Left ventricle myocardium inferior (tissue), 1 donor: ENCODE data around the gene ASIC2. TPM values are rescaled to one million over a fixed set of nuclear protein-coding genes. Genes with fewer than 3 reads are reported as not detected.

Experiments
- DNase-seq: peaks from one replicate; pipeline ENCODE4 v3.0.0-alpha.2; 2020
- H3K27ac ChIP-seq: fragments of 200-600 bp; replicated peaks from 2 replicates; pipeline ENCODE4 v1.8.0; 2021
- H3K27me3 ChIP-seq: fragments of 200-600 bp; 2 replicates; pipeline ENCODE4 v1.8.0; 2021; ENCODE audit warnings: low read depth
- H3K36me3 ChIP-seq: fragments of 200-600 bp; 2 replicates; pipeline ENCODE4 v1.8.0; 2021
- H3K4me1 ChIP-seq: fragments of 200-600 bp; 2 replicates; pipeline ENCODE4 v1.8.0; 2021
- H3K4me3 ChIP-seq: fragments of 200-600 bp; 2 replicates; pipeline ENCODE4 v1.8.0; 2021; ENCODE audit warnings: mild to moderate bottlenecking, moderate library complexity
- H3K9me3 ChIP-seq: fragments of 200-600 bp; replicated peaks from 2 replicates; pipeline ENCODE4 v1.8.0; 2021
- CTCF ChIP-seq: fragments of 200-600 bp; IDR thresholded peaks from 2 replicates; pipeline ENCODE4 v1.8.0; 2021; ENCODE audit warnings: antibody characterized with exemption, mild to moderate bottlenecking, borderline replicate concordance
- intact Hi-C: fragments of 100-400 bp; cut with micrococcal nuclease; formaldehyde crosslinking; loops from one replicate; pipeline ENCODE4 v1.11.0; 2022
- total RNA-seq: library from RNA; stranded (reverse); fragmentation: NEBNext Ultra II Directional; extraction: Animal tissue kit (Norgen Biotek cat#: 25700); gene quantifications from one replicate; pipeline ENCODE4 v1.2.1, GENCODE V29; 2021
- donor health status: DM: no; HTN: yes; CAD: no; lungs with severe emphysema.

Gene ASIC2
- total RNA-seq, 1 donor from 2014 or later, result not detected

- TF ChIP-seq CTCF, result no peak
- H3K4me3 ChIP-seq, result no peak overlapping the region
Observed at GRCh38 chr17:33273743-33274410, 19.2 kb downstream of the ASIC2 start.

DNA sequence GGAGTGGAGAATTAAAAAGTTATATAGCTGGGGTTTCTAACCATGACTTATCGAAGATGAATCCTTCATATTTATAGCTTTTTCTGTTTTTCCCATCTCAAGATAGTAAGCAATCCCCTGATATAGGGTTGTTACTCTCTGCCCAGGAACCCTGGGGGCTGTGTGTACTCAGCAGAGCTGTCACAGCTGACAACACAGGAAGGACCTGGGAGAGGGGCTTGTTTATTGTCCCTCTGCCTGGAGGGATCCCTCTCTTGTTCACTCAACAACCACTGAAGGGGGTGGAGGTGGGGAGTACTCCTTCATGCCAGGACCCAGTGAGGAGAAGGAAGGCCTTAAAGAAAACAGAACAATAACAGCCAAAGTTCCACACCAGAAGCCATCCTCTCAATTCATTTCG, 19.8 kb downstream of the ASIC2 start:
- Histone ChIP-seq H3K4me1 (no peaks in the 10 kb centered on the region), H3K36me3 (no peaks in the 10 kb centered on the region), H3K9me3 (no peaks in the 10 kb centered on the region), H3K4me3 (no peak overlapping the region), H3K27ac (no peak overlapping the region), H3K27me3 (peaks cover 88% of the 10 kb centered on the region)
- no peak for TF ChIP-seq CTCF
- intact Hi-C loops, result no loop called here
- DNase-seq, result no peak

More at GRCh38 chr17:33273743-33274410, 19.2 kb downstream of the ASIC2 start:
- H3K27me3 ChIP-seq, result peaks cover 88% of the 10 kb centered on the region
- no peaks in the 10 kb centered on the region for H3K4me1 ChIP-seq
- no peak overlapping the region for H3K27ac ChIP-seq
- intact Hi-C loops, result no loop called here
- no peaks in the 10 kb centered on the region for H3K9me3 ChIP-seq
- no peaks in the 10 kb centered on the region for H3K36me3 ChIP-seq
- DNase-seq, result no peak

GRCh38 chr17:33272438-33272837, 20.7 kb downstream of the ASIC2 start:
- Histone ChIP-seq H3K27me3 (peaks cover 87% of the 10 kb centered on the region), H3K27ac (no peak overlapping the region), H3K9me3 (no peaks in the 10 kb centered on the region), H3K4me1 (no peaks in the 10 kb centered on the region), H3K36me3 (no peaks in the 10 kb centered on the region), H3K4me3 (no peak overlapping the region)
- intact Hi-C loops, result no loop called here
- TF ChIP-seq CTCF, result no peak
- DNase-seq, result no peak

DNA sequence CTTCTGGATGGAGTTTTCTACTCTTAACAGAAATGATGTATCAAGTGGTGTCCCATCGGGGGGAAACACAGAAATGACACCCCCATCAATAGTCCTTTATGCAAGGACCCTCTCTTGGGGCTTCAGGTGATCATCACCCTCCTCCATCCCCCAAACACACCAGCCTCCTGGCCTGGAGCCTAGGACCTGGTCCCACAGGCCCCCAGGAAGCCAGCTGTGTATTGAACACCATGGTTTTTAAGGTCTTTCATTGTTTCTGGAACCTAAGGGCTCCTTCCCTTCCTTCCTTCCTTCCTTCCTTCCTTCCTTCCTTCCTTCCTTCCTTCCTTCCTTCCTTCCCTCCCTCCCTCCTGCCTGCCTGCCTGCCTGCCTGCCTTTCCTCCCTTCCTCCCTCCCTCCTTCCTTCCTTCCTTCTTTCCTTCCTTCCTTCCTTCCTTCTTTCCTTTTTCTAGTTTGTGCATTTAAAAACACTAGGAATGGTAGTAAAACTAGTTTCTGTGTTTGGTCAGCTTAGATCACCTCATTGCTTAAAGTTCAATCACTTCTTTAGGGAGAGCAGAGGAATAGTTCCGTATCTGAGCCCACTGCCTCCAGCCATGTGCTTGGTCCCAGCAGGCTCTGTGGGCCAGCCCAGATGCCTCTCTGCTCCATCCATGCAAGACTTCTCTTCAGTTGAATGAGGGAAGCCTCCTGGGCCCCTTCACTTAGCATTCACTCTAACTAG, 23.6 kb downstream of the ASIC2 start:
- no peak for TF ChIP-seq CTCF
- DNase-seq, result no peak
- no peak overlapping the region for H3K4me3 ChIP-seq
- no peaks in the 10 kb centered on the region for H3K9me3 ChIP-seq
- H3K36me3 ChIP-seq, result no peaks in the 10 kb centered on the region
- H3K4me1 ChIP-seq, result no peaks in the 10 kb centered on the region
- no peak overlapping the region for H3K27ac ChIP-seq
- peaks cover 86% of the 10 kb centered on the region for H3K27me3 ChIP-seq
- intact Hi-C loops, result no loop called here

DNA sequence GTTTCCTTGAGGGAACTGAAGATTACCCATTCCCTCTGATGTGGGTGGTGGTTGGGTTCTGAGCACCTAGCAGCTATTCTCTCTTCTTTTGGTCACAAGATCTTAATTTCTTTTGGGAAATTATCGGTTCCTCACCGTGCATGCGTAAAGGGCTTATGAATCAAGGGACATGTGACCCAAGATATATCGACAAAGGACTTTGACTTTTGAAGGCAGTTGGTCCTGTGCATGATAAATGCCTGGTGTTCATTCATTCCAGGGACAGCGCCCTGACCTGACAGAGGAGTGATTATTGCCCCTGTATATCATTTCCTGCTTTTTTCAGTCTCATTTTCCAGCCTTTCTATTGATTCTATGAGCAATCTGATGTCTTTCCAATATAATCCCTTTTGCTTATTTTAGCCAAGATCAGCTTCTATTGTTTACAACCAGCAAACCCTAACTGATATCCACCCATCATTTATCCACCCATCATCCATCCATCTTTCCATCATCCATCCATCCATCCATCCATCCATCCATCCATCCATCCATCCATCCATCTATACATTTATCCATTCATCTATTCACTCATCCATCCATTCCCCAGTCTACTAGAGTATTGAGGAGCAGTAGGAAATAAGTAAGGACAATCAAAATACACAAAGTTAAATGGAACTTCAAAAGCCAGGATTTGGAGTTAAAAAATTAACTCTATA, 25.1 kb downstream of the ASIC2 start:
- H3K36me3 ChIP-seq, result no peaks in the 10 kb centered on the region
- DNase-seq, result no peak
- no peak overlapping the region for H3K4me3 ChIP-seq
- H3K9me3 ChIP-seq, result no peaks in the 10 kb centered on the region
- H3K27me3 ChIP-seq, result peaks cover 86% of the 10 kb centered on the region
- intact Hi-C loops, result no loop called here
- TF ChIP-seq CTCF, result no peak
- H3K27ac ChIP-seq, result no peak overlapping the region
- no peaks in the 10 kb centered on the region for H3K4me1 ChIP-seq
